Esophagus squamous epithelium (tissue), 4 donors: ENCODE measurements around the gene LPIN1.

ENCODE experiments used
- CTCF ChIP-seq, 6 experiments: fragments of 450-650 bp in 4 of 6; fragments of 200-600 bp in 2 of 6; sonication (generic) in 2 of 6; IDR thresholded peaks; one replicate each; pipeline ENCODE4 v1.5.1; 2016 to 2019; ENCODE audit warnings: antibody characterized with exemption in 6 of 6, mild to moderate bottlenecking in 4 of 6, moderate library complexity in 4 of 6
- POLR2A ChIP-seq, 4 donors: fragments of 450-650 bp; IDR thresholded peaks; one replicate each; pipeline ENCODE4 v1.6.1; 2017; ENCODE audit warnings: antibody characterized with exemption in 4 of 4, mild to moderate bottlenecking in 4 of 4, moderate library complexity in 3 of 4

- TF ChIP-seq CTCF (IDR thresholded peaks at IDR 0.05) (no peak), POLR2A (IDR thresholded peaks at IDR 0.05) (no peak)
These were observed 123.1 kb downstream of the LPIN1 start for GRCh38 chr2:11869391-11869991.
